ENCODE measurements around the gene GRIP1.

Gene GRIP1

GRCh38 chr12:66590275-66590985 is 88.4 kb downstream of the GRIP1 start:
- no peak for DNase-seq

GRCh38 chr12:66589095-66589494 is 89.8 kb downstream of the GRIP1 start:
- DNase-seq, result no peak

GRCh38 chr12:66587912-66588311 is 91.0 kb downstream of the GRIP1 start:
- DNase-seq, result no peak

GRCh38 chr12:66584673-66585072 is 94.2 kb downstream of the GRIP1 start:
- DNase-seq, result no peak

GRCh38 chr12:66573605-66574004 is 105.3 kb downstream of the GRIP1 start:
- no peak for DNase-seq

- no peak for DNase-seq
These were observed 106.0 kb downstream of the GRIP1 start for GRCh38 chr12:66572845-66573244.

- no peak for DNase-seq
These were observed 107.4 kb downstream of the GRIP1 start for GRCh38 chr12:66571361-66571915.

GRCh38 chr12:66563220-66563619 is 115.7 kb downstream of the GRIP1 start:
- DNase-seq, result no peak

GRCh38 chr12:66555113-66555512 is 123.8 kb downstream of the GRIP1 start:
- DNase-seq, result no peak

GRCh38 chr12:66552716-66553115 is 126.2 kb downstream of the GRIP1 start:
- no peak for DNase-seq

GRCh38 chr12:66550626-66551025 is 128.2 kb downstream of the GRIP1 start:
- no peak for DNase-seq

- no peak for DNase-seq
These were observed 129.9 kb downstream of the GRIP1 start for GRCh38 chr12:66549050-66549389.

- DNase-seq, result no peak
These were observed 130.4 kb downstream of the GRIP1 start for GRCh38 chr12:66548338-66549049.

- DNase-seq, result no peak
These were observed 137.4 kb downstream of the GRIP1 start for GRCh38 chr12:66541426-66541825.

GRCh38 chr12:66539431-66539830 is 139.4 kb downstream of the GRIP1 start:
- DNase-seq, result no peak

- DNase-seq, result no peak
These were observed 139.9 kb downstream of the GRIP1 start for GRCh38 chr12:66538970-66539369.

GRCh38 chr12:66537876-66538275 is 141.0 kb downstream of the GRIP1 start:
- DNase-seq, result no peak

GRCh38 chr12:66533767-66534166 is 145.1 kb downstream of the GRIP1 start:
- DNase-seq, result no peak

- no peak for DNase-seq
These were observed 147.1 kb downstream of the GRIP1 start for GRCh38 chr12:66531766-66532165.

- DNase-seq, result no peak
These were observed 148.9 kb downstream of the GRIP1 start for GRCh38 chr12:66529934-66530333.

- no peak for DNase-seq
These were observed 162.3 kb downstream of the GRIP1 start for GRCh38 chr12:66516561-66516960.

- no peak for DNase-seq
These were observed 162.7 kb downstream of the GRIP1 start for GRCh38 chr12:66516133-66516532.

- no peak for DNase-seq
These were observed 164.3 kb downstream of the GRIP1 start for GRCh38 chr12:66514581-66514980.

- no peak for DNase-seq
These were observed 170.9 kb downstream of the GRIP1 start for GRCh38 chr12:66508025-66508424.
